Esophagus squamous epithelium (tissue), 5 donors: ENCODE results near the gene OR10A6. TPM values are rescaled to one million over a fixed set of nuclear protein-coding genes. Genes with fewer than 3 reads are reported as not detected.

Experiments used
- DNase-seq: peaks from one replicate; lab custom pipeline; 2025; lab: John Stamatoyannopoulos, UW
- H3K27ac ChIP-seq, 4 donors: fragments of 200-600 bp; sonication (generic); one replicate each; pipeline ENCODE4 v1.5.1; 2016 to 2019; ENCODE audit warnings: mild to moderate bottlenecking in 1 of 4
- H3K27me3 ChIP-seq, 4 donors: fragments of 200-600 bp; sonication (generic); 1 replicate in 3 of 4; 2 replicates in 1 of 4; pipeline versions ENCODE4 v1.5.1 to v1.6.0; 2017 to 2021; ENCODE audit warnings: antibody characterized with exemption in 1 of 4
- H3K36me3 ChIP-seq, 3 donors: fragments of 200-600 bp; sonication (generic); one replicate each; pipeline ENCODE4 v1.5.1; 2016 to 2019
- H3K4me1 ChIP-seq, 3 donors: fragments of 200-600 bp; sonication (generic); one replicate each; pipeline ENCODE4 v1.5.1; 2017 to 2019
- H3K4me3 ChIP-seq, 4 donors: fragments of 200-600 bp; sonication (generic); 1 replicate in 3 of 4; 2 replicates in 1 of 4; pipeline ENCODE4 v1.5.1; 2016 to 2019; ENCODE audit warnings: mild to moderate bottlenecking in 2 of 4, moderate library complexity in 1 of 4
- H3K9me3 ChIP-seq, 3 donors: fragments of 200-600 bp; sonication (generic); one replicate each; pipeline ENCODE4 v1.5.1; 2016 to 2019
- CTCF ChIP-seq, 6 experiments: fragments of 450-650 bp in 4 of 6; fragments of 200-600 bp in 2 of 6; sonication (generic) in 2 of 6; IDR thresholded peaks; one replicate each; pipeline ENCODE4 v1.5.1; 2016 to 2019; ENCODE audit warnings: antibody characterized with exemption in 6 of 6, mild to moderate bottlenecking in 4 of 6, moderate library complexity in 4 of 6
- POLR2A ChIP-seq, 4 donors: fragments of 450-650 bp; IDR thresholded peaks; one replicate each; pipeline ENCODE4 v1.6.1; 2017; ENCODE audit warnings: antibody characterized with exemption in 4 of 4, mild to moderate bottlenecking in 4 of 4, moderate library complexity in 3 of 4
- WGBS, 2 donors: methylation state at CpG; one replicate each; pipeline ENCODE4 v1.1.5; 2018; 5-methylcytosine and 5-hydroxymethylcytosine counted together
- intact Hi-C: fragments of 100-400 bp; cut with DNase I; formaldehyde crosslinking; loops from one replicate; pipeline ENCODE4 v1.15.0; 2022
- total RNA-seq, 4 donors: library from RNA; depleted of rRNA; stranded (reverse); fragments of >200 nt; gene quantifications; one replicate each; pipeline ENCODE4 v1.1.0, GENCODE V29; 2016
- donor health status: DM: yes; HTN: yes; CAD: no.

The OR10A6 gene
- total RNA-seq, 4 donors from 2014 or later, result not detected

GRCh38 chr11:7969756-7970646 is 38.9 kb upstream of the OR10A6 start:
- TF ChIP-seq CTCF (IDR thresholded peaks at IDR 0.05), result no peak
- TF ChIP-seq POLR2A (IDR thresholded peaks at IDR 0.05), result no peak
- no peaks in the 10 kb centered on the region for H3K9me3 ChIP-seq
- 56 to 60% methylated on average over 3 of the region's 3 CpGs for WGBS, 2 donors
- H3K27ac ChIP-seq, result no peak overlapping the region
- H3K4me1 ChIP-seq, result no peaks in the 10 kb centered on the region
- H3K36me3 ChIP-seq, result no peaks in the 10 kb centered on the region
- no peaks in the 10 kb centered on the region for H3K27me3 ChIP-seq
- intact Hi-C loops, result no loop called here
- DNase-seq, result no peak
- no peak overlapping the region for H3K4me3 ChIP-seq

GRCh38 chr11:7968686-7969085 is 37.6 kb upstream of the OR10A6 start:
- Histone ChIP-seq H3K4me3 (no peak overlapping the region), H3K4me1 (no peaks in the 10 kb centered on the region), H3K36me3 (no peaks in the 10 kb centered on the region), H3K27me3 (no peaks in the 10 kb centered on the region), H3K9me3 (no peaks in the 10 kb centered on the region), H3K27ac (no peak overlapping the region)
- TF ChIP-seq POLR2A (IDR thresholded peaks at IDR 0.05) (no peak), CTCF (IDR thresholded peaks at IDR 0.05) (no peak)
- whole genome bisulfite sequencing, 2 donors, result 62 to 63% methylated on average over 2 of the region's 2 CpGs
- DNase-seq, result no peak
- intact Hi-C loops, result no loop called here

- intact Hi-C loops, result no loop called here
- no peak overlapping the region for H3K27ac ChIP-seq
- TF ChIP-seq POLR2A (IDR thresholded peaks at IDR 0.05) (no peak), CTCF (IDR thresholded peaks at IDR 0.05) (no peak)
- no peak for DNase-seq
- H3K36me3 ChIP-seq, result no peaks in the 10 kb centered on the region
- H3K9me3 ChIP-seq, result no peaks in the 10 kb centered on the region
- H3K4me3 ChIP-seq, result no peak overlapping the region
- no peaks in the 10 kb centered on the region for H3K27me3 ChIP-seq
- H3K4me1 ChIP-seq, result no peaks in the 10 kb centered on the region
These were observed 36.8 kb upstream of the OR10A6 start for GRCh38 chr11:7967826-7968225.

DNA sequence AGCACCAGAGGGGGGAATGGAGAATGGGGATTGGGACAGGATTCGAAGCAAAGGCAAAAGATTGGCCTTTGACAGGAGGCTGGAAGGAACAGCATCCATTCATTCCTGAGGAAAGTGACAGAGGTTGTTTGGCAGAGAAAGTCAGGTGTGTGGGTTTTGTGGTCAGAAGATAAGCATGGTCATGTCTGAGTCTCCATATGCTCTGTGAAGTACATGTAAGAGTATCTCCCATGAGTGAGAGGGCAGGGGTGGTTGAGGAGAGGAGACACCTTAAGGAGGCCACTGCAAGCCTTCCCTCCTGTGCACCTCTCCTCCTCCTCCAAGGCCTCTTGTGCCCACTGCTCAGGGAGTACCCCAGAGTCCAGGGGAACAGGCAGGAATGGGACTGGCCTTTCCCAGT is 36.0 kb upstream of the OR10A6 start:
- Histone ChIP-seq H3K36me3 (no peaks in the 10 kb centered on the region), H3K4me1 (no peaks in the 10 kb centered on the region), H3K27ac (no peak overlapping the region), H3K27me3 (no peaks in the 10 kb centered on the region), H3K4me3 (no peak overlapping the region), H3K9me3 (no peaks in the 10 kb centered on the region)
- WGBS, 2 donors, result 62 to 71% methylated on average over 1 of the region's 1 CpG
- TF ChIP-seq CTCF (IDR thresholded peaks at IDR 0.05), result no peak
- TF ChIP-seq POLR2A (IDR thresholded peaks at IDR 0.05), result no peak
- DNase-seq, result no peak
- intact Hi-C loops, result no loop called here

- no peak within 1 kb of the TSS for H3K4me3 ChIP-seq
- no peak for DNase-seq
- TF ChIP-seq POLR2A (IDR thresholded peaks at IDR 0.05) (no peak), CTCF (IDR thresholded peaks at IDR 0.05) (no peak)
- no peaks in the 10 kb centered on the region for H3K36me3 ChIP-seq
- H3K27ac ChIP-seq, result no peak within 1 kb of the TSS
- H3K9me3 ChIP-seq, result no peaks in the 10 kb centered on the region
- intact Hi-C loops, result no loop called here
- WGBS, 2 donors, result 70 to 100% methylated on average over 1 of the region's 1 CpG
- peaks cover 0 to 6% (median 0%) of the 10 kb centered on the region in 4 donors for H3K27me3 ChIP-seq
- H3K4me1 ChIP-seq, result no peaks in the 10 kb centered on the region
These were observed 34.3 kb upstream of the OR10A6 start, which contains the start of gene NLRP10 for GRCh38 chr11:7965386-7965785. TSS of gene NLRP10 (minus strand) at chr11:7965447. CDS start at chr11:7963495, 1,952 bp downstream.
